Measurements from ENCODE around the gene PCGF5. TPM values are rescaled to one million over a fixed set of nuclear protein-coding genes. Genes with fewer than 3 reads are reported as not detected.

Gene PCGF5
- total RNA-seq, 1 experiment from 2014 or later = 12.0 TPM

DNA sequence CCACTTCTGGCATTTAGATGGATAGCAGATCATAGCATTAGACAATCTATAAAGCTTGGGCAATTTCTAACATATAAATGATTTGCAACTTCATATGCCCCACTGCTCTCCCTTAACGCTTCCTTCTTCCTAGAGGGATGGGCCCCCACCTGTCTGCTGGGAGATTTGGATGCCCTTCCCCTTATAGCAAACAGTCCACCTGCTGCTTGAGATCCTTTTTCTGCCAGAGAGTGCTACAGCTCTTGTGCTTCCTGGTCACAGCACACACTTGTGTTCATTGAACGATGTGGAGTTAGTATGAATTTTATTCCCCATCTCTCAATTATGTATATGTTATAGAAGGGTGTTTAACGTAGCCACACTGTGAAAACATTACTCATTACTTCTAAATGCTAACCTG, 10.4 kb upstream of the PCGF5 start:
- no TSS peak for BruUV-seq (replicated peaks)

GRCh38 chr10:91210435-91210834, 10.0 kb upstream of the PCGF5 start:
- Mint-ChIP-seq H3K27ac (ENCODE audit: unreplicated experiment) (no peak overlapping the region), H3K36me3 (ENCODE audit: insufficient read depth, unreplicated experiment) (no peaks in the 10 kb centered on the region), H3K4me1 (ENCODE audit: low read depth, unreplicated experiment) (no peaks in the 10 kb centered on the region), H3K9me3 (ENCODE audit: unreplicated experiment) (no peaks in the 10 kb centered on the region), H3K27me3 (ENCODE audit: insufficient read depth, unreplicated experiment) (peaks cover 15% of the 10 kb centered on the region), H3K4me3 (ENCODE audit: unreplicated experiment) (no peak overlapping the region)
- Histone ChIP-seq H3K27me3 (replicated peaks; ENCODE audit: control insufficient read depth, insufficient read depth, low read length) (no peaks in the 10 kb centered on the region; the same call in 1 of the 2 replicates), H3K4me1 (no peaks in the 10 kb centered on the region), H3K36me3 (ENCODE audit: control insufficient read depth, insufficient read depth, low read length) (no peaks in the 10 kb centered on the region), H3K9me3 (no peaks in the 10 kb centered on the region), H3K4me3 (ENCODE audit: low read depth, low read length) (no peak overlapping the region)
- CTCF ChIA-PET = no interaction called here
- POLR2A ChIA-PET = no interaction called here
- intact Hi-C loops (cut with micrococcal nuclease; ENCODE audit: unreplicated experiment) = no loop called here
- TF ChIP-seq, protein P1, sequence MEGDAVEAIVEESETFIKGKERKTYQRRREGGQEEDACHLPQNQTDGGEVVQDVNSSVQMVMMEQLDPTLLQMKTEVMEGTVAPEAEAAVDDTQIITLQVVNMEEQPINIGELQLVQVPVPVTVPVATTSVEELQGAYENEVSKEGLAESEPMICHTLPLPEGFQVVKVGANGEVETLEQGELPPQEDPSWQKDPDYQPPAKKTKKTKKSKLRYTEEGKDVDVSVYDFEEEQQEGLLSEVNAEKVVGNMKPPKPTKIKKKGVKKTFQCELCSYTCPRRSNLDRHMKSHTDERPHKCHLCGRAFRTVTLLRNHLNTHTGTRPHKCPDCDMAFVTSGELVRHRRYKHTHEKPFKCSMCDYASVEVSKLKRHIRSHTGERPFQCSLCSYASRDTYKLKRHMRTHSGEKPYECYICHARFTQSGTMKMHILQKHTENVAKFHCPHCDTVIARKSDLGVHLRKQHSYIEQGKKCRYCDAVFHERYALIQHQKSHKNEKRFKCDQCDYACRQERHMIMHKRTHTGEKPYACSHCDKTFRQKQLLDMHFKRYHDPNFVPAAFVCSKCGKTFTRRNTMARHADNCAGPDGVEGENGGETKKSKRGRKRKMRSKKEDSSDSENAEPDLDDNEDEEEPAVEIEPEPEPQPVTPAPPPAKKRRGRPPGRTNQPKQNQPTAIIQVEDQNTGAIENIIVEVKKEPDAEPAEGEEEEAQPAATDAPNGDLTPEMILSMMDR (IDR thresholded peaks at IDR 0.05; ENCODE audit: insufficient read depth in 1 of 2, low read depth in 1 of 2, low read length in 1 of 2, severe bottlenecking in 1 of 2, unreplicated experiment in 1 of 2) = no peak
- DNase-seq = no peak
- no TSS peak for BruUV-seq (replicated peaks)

More for the DNA sequence above, 10.4 kb upstream of the PCGF5 start:
- CTCF ChIA-PET = no interaction called here
- Mint-ChIP-seq H3K9me3 (ENCODE audit: unreplicated experiment) (no peaks in the 10 kb centered on the region), H3K4me1 (ENCODE audit: low read depth, unreplicated experiment) (no peaks in the 10 kb centered on the region), H3K27me3 (ENCODE audit: insufficient read depth, unreplicated experiment) (peaks cover 18% of the 10 kb centered on the region), H3K4me3 (ENCODE audit: unreplicated experiment) (no peak overlapping the region), H3K27ac (ENCODE audit: unreplicated experiment) (no peak overlapping the region), H3K36me3 (ENCODE audit: insufficient read depth, unreplicated experiment) (no peaks in the 10 kb centered on the region)
- DNase-seq = no peak
- TF ChIP-seq, protein P1 (IDR thresholded peaks at IDR 0.05; ENCODE audit: insufficient read depth in 1 of 2, low read depth in 1 of 2, low read length in 1 of 2, severe bottlenecking in 1 of 2, unreplicated experiment in 1 of 2) = no peak
- Histone ChIP-seq H3K36me3 (ENCODE audit: control insufficient read depth, insufficient read depth, low read length) (no peaks in the 10 kb centered on the region), H3K4me3 (ENCODE audit: low read depth, low read length) (no peak overlapping the region), H3K9me3 (no peaks in the 10 kb centered on the region), H3K4me1 (no peaks in the 10 kb centered on the region), H3K27me3 (replicated peaks; ENCODE audit: control insufficient read depth, insufficient read depth, low read length) (no peaks in the 10 kb centered on the region; the same call in 1 of the 2 replicates)
- POLR2A ChIA-PET = no interaction called here
- intact Hi-C loops (cut with micrococcal nuclease; ENCODE audit: unreplicated experiment) = no loop called here

GRCh38 chr10:91211675-91212074, 8.8 kb upstream of the PCGF5 start:
- intact Hi-C loops (cut with micrococcal nuclease; ENCODE audit: unreplicated experiment) = no loop called here
- Mint-ChIP-seq H3K36me3 (ENCODE audit: insufficient read depth, unreplicated experiment) (no peaks in the 10 kb centered on the region), H3K27me3 (ENCODE audit: insufficient read depth, unreplicated experiment) (peaks cover 20% of the 10 kb centered on the region), H3K9me3 (ENCODE audit: unreplicated experiment) (no peaks in the 10 kb centered on the region), H3K27ac (ENCODE audit: unreplicated experiment) (no peak overlapping the region), H3K4me1 (ENCODE audit: low read depth, unreplicated experiment) (no peaks in the 10 kb centered on the region), H3K4me3 (ENCODE audit: unreplicated experiment) (no peak overlapping the region)
- H3K4me1 ChIP-seq = no peaks in the 10 kb centered on the region
- ChIA-PET POLR2A (no interaction called here), CTCF (no interaction called here)
- no peaks in the 10 kb centered on the region for H3K36me3 ChIP-seq (ENCODE audit: control insufficient read depth, insufficient read depth, low read length)
- TF ChIP-seq, protein P1 (IDR thresholded peaks at IDR 0.05; ENCODE audit: insufficient read depth in 1 of 2, low read depth in 1 of 2, low read length in 1 of 2, severe bottlenecking in 1 of 2, unreplicated experiment in 1 of 2) = no peak
- no peak overlapping the region for H3K4me3 ChIP-seq (ENCODE audit: low read depth, low read length)
- DNase-seq = no peak
- no peaks in the 10 kb centered on the region for H3K27me3 ChIP-seq (replicated peaks; ENCODE audit: control insufficient read depth, insufficient read depth, low read length)
- BruUV-seq (replicated peaks) = no TSS peak
- H3K9me3 ChIP-seq = no peaks in the 10 kb centered on the region
